Cardiac muscle cell (in vitro differentiated cells and primary cell): ENCODE data around the gene AGAP2. TPM values are rescaled to one million over a fixed set of nuclear protein-coding genes. Genes with fewer than 3 reads are reported as not detected.
A peak's percentile ranks its signal among the peaks of the same experiment; 100 is the strongest.
"Not testable (repeated sequence)": the region's sequence is repeated elsewhere in the genome, so short reads cannot be mapped to it uniquely, and the experiment has no call there.

Experiments used
- DNase-seq, 2 donors: peaks; one replicate each; pipeline versions ENCODE4 v3.0.0 to v3.0.0-alpha.2; 2010 to 2017; ENCODE audit warnings: low read depth in 1 of 2, low spot score in 1 of 2
- H3K27ac ChIP-seq: fragments of 200-600 bp; sonication (generic); 2 replicates; pipeline ENCODE4 v1.5.1; 2016
- H3K27me3 ChIP-seq: fragments of 200-600 bp; sonication (generic); 2 replicates; pipeline ENCODE4 v1.6.0; 2016; ENCODE audit warnings: control low read depth
- H3K36me3 ChIP-seq: fragments of 200-600 bp; sonication (generic); 2 replicates; pipeline ENCODE4 v1.5.1; 2016; ENCODE audit warnings: control low read depth
- H3K4me1 ChIP-seq: fragments of 200-600 bp; sonication (generic); 2 replicates; pipeline ENCODE4 v1.8.1; 2017; ENCODE audit warnings: low read depth, mild to moderate bottlenecking, mixed run types
- H3K4me3 ChIP-seq: fragments of 200-600 bp; sonication (generic); 2 replicates; pipeline ENCODE4 v1.5.1; 2016; ENCODE audit warnings: mild to moderate bottlenecking
- H3K9me3 ChIP-seq: fragments of 200-600 bp; sonication (generic); 2 replicates; pipeline ENCODE4 v1.5.1; 2017; ENCODE audit warnings: low read depth, mild to moderate bottlenecking, control low read depth
- polyA plus RNA-seq: library from polyadenylated mRNA; unstranded; fragments of >200 nt; fragmentation: Nextera tagmentation; extraction: Ambion mirVana; gene quantifications from 2 replicates; pipeline ENCODE4 v1.2.1, GENCODE V29; 2016
- total RNA-seq: library from RNA; depleted of rRNA; stranded (reverse); fragments of >200 nt; gene quantifications from 2 replicates; pipeline ENCODE4 v1.2.3, GENCODE V29; 2016
- TF ChIP-seq, protein P1 (sequence below): IDR thresholded peaks from 2 replicates; pipeline ENCODE4 v1.5.1; 2012; ENCODE audit warnings: low read depth, mild to moderate bottlenecking, low read length

The AGAP2 gene
- total and polyA plus RNA-seq, 2 experiments from 2014 or later, result 0.10 to 0.33 TPM

DNA sequence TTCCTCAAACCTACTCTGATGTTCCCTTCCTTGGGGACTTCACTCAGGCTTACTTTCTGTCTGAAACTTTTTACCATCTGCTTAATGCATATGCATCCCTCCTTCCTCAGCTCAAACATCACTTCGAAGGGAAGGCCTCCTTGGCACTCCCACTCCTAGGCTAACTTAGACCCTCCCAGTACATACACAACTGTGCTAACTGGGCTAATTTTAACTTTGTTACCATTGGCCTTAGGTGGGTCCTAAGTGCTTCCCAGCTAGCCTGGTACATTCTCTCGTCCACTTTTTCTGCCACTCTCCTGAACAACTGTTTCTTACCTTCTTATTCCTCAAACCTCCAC, 37.7 kb upstream of the AGAP2 start:
- Histone ChIP-seq H3K9me3 (no peaks in the 10 kb centered on the region), H3K4me3 (no peak overlapping the region), H3K27me3 (no peaks in the 10 kb centered on the region), H3K36me3 (no peaks in the 10 kb centered on the region), H3K27ac (no peak overlapping the region), H3K4me1 (peaks cover 2% of the 10 kb centered on the region)
- TF ChIP-seq, protein P1, sequence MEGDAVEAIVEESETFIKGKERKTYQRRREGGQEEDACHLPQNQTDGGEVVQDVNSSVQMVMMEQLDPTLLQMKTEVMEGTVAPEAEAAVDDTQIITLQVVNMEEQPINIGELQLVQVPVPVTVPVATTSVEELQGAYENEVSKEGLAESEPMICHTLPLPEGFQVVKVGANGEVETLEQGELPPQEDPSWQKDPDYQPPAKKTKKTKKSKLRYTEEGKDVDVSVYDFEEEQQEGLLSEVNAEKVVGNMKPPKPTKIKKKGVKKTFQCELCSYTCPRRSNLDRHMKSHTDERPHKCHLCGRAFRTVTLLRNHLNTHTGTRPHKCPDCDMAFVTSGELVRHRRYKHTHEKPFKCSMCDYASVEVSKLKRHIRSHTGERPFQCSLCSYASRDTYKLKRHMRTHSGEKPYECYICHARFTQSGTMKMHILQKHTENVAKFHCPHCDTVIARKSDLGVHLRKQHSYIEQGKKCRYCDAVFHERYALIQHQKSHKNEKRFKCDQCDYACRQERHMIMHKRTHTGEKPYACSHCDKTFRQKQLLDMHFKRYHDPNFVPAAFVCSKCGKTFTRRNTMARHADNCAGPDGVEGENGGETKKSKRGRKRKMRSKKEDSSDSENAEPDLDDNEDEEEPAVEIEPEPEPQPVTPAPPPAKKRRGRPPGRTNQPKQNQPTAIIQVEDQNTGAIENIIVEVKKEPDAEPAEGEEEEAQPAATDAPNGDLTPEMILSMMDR, result no peak
- no peak for DNase-seq

DNA sequence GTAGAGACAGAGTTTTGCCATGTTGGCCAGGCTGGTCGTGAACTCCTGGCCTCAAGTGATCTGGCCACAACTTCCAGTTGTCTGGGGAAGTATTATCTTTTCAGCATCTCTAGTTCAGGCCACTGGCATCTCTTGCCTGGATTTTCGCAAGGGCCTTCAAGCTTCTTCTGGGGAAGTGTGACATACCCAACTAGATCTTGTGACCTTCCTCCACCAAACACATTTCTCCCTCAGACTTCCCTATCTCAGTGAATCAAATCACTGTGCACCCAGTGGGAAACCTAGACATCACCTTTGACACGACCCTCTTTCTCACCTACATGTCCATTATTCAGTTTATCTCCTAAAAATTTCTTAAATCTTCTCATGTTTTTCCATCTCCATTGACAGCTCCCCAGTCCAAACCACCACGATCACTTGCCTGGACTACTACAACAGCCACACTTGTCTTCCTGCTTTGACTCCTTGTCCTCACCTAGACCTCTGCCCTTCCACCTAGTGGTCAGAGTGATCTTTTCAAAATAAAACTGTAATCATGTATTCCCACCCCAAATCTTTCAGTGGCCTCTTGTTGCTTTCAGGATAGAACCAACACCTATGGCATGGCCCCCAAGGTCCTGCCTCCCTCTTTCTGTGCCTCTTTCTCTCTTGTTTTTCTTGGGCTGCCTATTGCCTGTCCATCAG, 37.2 kb upstream of the AGAP2 start:
- H3K4me3 ChIP-seq, result no peak overlapping the region
- no peaks in the 10 kb centered on the region for H3K27me3 ChIP-seq
- no peak overlapping the region for H3K27ac ChIP-seq
- no peak for DNase-seq
- TF ChIP-seq, protein P1, result no peak
- peaks cover 4% of the 10 kb centered on the region for H3K4me1 ChIP-seq
- no peaks in the 10 kb centered on the region for H3K9me3 ChIP-seq
- no peaks in the 10 kb centered on the region for H3K36me3 ChIP-seq

DNA sequence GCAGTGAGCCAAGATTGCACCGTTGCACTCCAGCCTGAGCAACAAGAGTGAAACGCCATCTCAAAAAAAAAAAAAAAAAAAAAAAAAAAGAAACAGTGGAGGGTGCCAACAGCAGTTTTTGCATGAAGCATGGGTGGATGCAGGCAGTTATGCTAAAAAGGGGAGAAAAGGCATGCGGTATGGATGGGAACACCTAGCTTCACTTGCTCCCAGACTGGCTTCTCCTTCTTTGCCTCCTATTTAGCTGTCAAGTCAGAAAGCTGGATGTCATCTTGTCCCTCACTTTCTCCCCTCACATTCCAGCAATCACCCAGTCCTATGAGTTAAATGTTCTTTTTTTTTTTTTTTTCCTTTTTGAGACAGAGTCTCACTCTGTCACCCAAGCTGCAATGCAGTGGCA, 36.5 kb upstream of the AGAP2 start:
- no peaks in the 10 kb centered on the region for H3K9me3 ChIP-seq
- peaks cover 4% of the 10 kb centered on the region for H3K4me1 ChIP-seq
- H3K27ac ChIP-seq, result no peak overlapping the region
- H3K27me3 ChIP-seq, result no peaks in the 10 kb centered on the region
- H3K4me3 ChIP-seq, result no peak overlapping the region
- no peak for DNase-seq
- H3K36me3 ChIP-seq, result no peaks in the 10 kb centered on the region
- TF ChIP-seq, protein P1, result no peak

DNA sequence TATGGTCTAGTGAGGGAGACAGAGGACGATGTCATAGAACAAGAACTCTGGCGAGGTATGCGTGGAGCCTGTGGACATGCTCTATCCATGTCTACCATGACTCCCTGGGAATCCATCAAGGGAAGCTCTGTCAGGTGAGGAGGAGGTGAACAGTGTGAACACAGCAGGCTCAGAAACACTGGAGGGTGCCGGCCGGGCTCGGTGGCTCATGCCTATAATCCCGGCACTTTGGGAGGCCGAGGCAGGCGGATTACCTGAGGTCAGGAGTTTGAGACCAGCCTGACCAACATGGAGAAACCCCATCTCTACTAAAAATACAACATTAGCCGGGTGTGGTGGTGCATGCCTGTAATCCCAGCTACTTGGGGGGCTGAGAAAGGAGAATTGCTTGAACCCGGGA, 36.1 kb upstream of the AGAP2 start:
- not testable (repeated sequence) for H3K36me3 ChIP-seq, H3K4me1 ChIP-seq, H3K4me3 ChIP-seq, H3K27ac ChIP-seq, DNase-seq, H3K9me3 ChIP-seq, H3K27me3 ChIP-seq

DNA sequence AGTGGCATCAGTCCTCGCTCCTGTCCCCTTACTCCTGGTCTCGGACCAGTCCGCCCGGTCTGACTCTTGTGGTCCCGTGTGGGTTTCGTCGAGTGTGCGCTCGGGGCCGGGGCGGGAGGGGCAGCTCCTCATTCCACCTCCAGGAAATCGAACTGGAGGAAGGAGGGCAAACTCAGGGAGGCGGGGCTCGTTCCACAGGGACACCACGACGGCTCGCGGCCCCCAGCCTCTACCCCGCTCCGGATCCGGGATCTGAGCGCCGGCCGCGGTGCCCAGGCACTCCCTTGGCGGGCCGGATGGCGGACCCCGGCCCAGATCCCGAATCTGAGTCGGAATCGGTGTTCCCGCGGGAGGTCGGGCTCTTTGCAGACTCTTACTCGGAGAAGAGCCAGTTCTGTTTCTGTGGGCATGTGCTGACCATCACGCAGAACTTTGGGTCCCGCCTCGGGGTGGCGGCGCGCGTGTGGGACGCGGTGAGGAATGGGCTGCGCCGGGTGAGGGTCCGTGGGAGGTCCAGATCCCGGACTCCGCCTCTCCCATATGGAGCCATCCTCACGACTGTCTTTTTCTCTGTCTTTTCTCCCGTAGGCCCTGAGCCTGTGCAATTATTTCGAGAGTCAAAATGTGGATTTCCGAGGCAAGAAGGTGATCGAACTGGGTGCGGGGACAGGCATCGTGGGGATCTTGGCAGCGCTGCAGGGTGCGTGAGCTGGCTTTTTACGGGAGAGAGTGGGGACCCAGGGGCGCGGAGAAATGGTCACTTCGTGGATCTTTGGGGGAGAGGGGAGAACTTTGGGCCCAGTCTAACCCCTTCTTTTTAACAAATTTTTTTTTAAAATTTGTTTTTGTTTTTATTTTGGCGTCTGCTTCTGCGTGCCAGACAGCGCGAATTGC, 34.1 kb upstream of the AGAP2 start, which contains the start of gene EEF1AKMT3:
EEF1AKMT3 (plus strand) TSS at position 186 of the 894 bp plus-strand sequence; CDS start at position 297, 111 bp downstream.
- Histone ChIP-seq H3K4me3 (peak within 1 kb of the TSS; percentile 57), H3K9me3 (no peaks in the 10 kb centered on the region), H3K36me3 (no peaks in the 10 kb centered on the region), H3K4me1 (peaks cover 4% of the 10 kb centered on the region), H3K27ac (peak within 1 kb of the TSS; percentile 86), H3K27me3 (peaks cover 2% of the 10 kb centered on the region)
- TF ChIP-seq, protein P1, result no peak
- DNase-seq, result peak; percentile 54 to 57
